HPDE6-E6E7 (cell line): Measurements from ENCODE around the gene NCR3LG1.

Experiments
- DNase-seq: peaks from one replicate; pipeline ENCODE4 v3.0.0; 2011; ENCODE audit warnings: missing footprints; ENCODE audit errors: extremely low spot score

The NCR3LG1 gene, protein sequence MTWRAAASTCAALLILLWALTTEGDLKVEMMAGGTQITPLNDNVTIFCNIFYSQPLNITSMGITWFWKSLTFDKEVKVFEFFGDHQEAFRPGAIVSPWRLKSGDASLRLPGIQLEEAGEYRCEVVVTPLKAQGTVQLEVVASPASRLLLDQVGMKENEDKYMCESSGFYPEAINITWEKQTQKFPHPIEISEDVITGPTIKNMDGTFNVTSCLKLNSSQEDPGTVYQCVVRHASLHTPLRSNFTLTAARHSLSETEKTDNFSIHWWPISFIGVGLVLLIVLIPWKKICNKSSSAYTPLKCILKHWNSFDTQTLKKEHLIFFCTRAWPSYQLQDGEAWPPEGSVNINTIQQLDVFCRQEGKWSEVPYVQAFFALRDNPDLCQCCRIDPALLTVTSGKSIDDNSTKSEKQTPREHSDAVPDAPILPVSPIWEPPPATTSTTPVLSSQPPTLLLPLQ

DNA sequence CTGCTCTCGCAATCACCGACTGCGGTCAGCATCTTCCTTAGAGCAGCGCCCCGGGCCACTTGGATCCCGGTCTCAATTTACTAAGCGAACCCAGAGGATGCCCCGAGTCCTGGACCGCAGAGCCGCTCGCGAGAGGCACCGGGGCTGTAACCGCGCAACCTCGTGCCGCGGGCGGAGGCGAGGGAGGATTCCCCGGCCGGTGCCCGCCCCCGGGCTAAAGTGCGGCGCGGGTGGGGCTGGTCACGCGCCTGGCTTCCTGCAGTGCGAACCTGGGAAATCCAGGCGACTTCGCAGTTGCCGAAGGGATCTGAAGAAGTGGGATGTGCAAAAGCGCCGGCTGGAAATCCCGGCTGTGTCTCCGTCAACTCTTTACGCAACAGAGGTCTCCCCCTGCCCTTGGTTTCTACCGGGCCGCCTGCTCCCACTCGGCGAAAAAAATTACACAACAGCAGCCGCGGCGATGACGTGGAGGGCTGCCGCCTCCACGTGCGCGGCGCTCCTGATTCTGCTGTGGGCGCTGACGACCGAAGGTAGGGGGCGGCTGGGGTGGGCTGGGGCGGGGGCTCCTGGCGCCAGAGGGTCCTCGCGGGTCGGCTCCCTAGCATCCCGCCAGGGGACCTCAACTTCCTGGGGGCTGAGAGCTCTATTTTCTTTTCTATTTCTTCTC is at the start of gene NCR3LG1:
NCR3LG1 (plus strand) TSS at position 291 of the 667 bp plus-strand sequence; CDS start at position 461, 170 bp downstream.
- peak; percentile 20 for DNase-seq

DNA sequence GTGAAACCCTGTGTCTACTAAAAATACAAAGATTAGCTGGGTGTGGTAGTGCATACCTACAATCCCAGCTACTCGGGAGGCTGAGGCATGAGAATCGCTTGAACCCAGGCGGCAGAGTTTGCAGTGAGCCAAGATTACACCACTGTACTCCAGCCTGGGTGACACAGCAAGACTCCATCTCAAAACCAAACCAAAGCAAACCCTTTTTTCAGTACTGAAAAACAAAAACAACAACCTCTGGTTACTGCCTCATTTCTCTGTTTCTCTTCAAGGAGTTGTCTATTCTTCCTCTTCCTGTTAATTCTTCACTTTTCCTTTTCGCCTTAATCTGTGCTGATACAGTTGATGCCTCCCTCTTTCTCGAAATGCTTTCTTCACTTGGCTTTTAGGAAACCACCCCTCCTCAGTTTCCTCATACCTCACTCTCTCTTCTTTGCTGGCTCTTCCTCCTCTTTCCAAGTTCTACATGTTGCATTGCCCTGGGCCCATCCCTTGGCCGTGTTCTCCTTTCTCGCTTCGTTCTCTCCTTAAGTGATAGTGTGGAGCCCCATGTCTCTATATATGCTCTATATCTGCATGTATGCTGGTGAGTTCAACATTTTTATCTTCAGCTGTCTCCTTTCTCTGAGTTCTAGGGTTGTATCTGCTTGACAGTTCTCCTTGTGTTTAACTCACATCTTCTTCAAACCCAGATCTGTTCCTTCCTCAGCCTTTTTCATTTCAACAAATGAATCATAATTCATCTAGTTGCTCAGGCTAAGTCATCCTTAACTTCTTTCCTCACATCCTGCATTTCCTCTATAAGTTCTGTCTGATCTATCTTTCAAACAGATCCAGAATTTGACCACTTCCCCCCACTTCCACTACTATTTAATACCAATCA is 38.0 kb upstream of the NCR3LG1 start:
- no peak for DNase-seq

DNA sequence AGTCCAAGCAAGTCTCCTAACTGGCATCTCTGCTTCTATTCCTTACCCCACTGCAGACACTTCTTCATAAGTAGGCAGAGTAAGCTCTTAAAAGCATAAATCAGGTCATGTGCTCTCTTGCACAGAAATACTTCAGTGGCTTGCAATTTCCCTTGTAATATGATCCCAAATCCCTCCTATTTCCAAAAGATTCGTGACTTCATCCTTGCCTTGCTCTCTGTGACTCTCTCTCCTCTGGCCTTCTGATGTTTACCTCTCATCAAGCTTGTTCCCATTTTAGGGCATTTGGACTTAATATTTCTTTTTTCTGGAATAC is 37.4 kb upstream of the NCR3LG1 start:
- peak; percentile 9 for DNase-seq

DNA sequence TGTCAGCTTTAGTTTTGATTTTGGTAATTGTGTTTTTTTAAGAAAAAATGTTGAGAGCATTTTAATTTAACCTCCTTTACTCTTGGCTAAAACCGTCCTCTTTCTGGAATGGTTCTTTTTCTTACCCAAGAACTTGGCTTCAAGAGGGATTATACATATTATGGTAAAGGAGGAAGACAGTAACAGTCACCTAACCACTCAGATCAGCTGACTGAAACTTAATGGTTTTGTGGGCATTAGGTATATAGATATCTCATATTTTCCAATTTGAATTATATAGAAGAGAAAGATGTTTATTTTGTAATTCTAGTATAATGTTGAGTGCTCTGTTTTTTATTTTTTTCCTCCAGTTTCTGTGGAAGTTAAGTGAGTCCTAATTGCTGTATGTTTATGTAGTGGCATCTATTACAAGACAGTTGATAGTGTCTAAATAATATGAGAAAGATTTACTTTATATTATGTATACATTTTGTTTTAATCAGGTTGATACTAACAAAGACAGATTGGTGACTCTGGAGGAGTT is 36.6 kb upstream of the NCR3LG1 start:
- DNase-seq: no peak

DNA sequence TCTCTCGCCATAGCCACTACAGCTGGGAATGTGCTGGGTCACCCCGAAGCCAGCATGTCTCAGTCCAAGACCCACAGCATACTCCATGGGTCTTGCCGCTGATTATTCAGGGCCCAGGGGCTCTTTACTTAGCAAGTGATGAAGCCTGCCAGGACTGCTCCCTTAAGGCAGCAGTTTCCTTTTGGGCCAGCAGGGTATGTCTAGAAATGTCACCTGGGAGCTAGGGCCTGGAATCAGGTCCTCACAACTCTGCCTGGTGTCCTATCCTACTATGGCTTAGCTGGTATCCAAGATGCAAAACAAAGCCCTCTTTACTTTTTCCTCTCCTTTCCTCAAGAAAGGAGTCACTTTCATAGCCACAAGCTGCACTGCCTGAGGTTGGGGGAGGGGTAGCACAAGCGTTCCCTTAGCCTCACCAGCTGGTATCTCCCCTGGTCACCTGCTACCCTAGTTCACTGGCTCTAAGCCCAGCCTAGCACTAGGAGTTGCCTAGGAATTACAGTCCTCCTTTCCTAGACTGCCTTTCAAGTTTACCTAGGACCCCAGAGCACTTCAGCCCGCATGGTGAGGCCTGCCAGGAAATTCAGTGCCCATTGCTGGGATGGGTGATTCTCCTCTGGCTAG is 22.6 kb upstream of the NCR3LG1 start:
- DNase-seq: no peak

DNA sequence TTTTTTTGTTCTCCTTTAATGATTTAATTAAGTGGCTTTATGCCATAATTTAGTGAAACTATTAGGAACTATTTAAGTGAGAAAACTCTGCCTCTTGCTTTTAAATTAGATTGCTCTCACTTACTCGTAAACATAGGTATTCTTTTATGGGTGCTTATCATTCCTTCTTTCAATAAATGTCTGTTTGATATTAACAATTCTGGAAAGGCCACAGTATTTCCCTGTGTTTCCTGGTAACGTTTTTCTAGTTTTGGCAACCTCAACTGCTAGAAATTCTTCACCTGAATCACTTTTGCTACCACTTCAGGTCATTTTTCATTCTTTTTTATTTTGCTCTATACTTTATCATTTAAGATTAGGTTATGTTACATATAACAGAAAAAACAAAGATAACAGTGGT is 19.9 kb upstream of the NCR3LG1 start:
- DNase-seq: no peak

DNA sequence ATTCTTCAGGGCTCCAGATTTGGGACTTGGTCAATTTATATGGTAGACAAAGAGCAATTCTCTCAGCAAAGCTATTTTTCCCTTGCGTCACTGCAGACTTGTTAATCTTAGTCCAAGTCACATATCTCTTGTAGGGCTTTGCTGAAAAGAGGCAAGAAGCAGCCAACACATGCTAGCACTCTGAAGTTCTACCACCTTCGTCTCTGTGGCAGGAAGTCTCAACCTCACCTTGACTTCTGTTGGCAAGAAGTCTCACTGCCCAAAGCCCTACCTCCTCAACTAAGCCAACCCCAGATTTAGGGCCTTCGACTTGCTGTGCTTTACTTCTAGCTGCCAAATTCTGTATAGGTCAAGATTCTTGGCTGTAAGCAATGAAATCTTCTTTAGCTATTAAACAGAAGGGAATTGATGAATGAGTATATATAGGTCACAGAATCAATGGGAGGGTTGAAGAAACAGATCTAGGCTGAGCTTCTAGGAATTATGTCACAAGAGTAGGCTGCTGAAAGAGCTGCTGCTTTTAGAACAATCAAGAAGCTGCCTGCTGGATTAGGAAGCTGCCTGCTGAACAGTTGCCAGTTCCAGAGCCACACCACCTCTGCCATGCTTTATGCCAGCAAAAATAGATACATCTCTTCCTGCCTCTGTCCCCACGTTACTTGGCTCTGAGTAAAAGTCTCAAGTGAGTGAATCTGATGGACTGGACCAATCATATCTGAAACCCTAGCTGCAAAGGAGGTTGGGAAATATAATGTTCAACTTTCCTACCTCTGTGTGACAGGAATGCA is 17.6 kb upstream of the NCR3LG1 start:
- no peak for DNase-seq

DNA sequence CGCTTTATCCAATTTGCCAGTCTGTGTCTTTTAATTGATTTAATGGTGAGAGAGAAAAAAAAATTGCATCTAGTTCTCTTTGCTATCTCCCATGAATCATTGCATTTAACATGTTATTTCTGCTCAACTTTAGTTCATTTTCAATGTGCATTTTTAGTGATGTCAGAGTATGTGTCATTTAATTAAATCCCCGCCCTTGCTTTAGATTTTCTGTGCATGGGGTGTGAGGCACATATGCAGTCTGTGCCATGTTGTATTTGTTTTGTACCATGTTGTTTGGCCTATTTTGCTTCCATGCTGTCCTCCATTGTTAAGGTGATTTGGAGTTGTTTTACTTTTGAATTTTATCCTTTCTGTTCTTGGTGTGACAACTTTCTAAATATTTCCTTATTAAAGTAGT is 8.3 kb upstream of the NCR3LG1 start:
- DNase-seq: no peak

DNA sequence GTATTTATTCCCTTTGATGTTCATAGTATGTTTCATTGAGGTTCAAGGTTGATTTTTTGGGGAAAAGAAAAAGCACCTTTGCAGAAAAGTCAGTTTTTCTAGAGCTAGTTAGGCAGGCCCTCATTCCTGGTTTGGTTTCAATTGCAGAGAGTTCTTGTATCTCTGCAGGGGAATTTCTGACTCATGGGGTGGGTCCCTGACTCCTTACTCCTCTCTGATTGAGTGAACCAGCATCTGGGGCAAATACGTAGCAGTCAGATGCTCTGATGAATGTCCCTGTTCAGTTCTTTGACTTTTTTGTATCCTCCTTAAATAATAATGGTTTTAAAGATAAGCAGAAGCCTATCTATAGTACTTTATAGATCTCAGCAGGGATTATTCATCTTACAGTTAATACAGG is 7.7 kb upstream of the NCR3LG1 start:
- peak; percentile 33 for DNase-seq

DNA sequence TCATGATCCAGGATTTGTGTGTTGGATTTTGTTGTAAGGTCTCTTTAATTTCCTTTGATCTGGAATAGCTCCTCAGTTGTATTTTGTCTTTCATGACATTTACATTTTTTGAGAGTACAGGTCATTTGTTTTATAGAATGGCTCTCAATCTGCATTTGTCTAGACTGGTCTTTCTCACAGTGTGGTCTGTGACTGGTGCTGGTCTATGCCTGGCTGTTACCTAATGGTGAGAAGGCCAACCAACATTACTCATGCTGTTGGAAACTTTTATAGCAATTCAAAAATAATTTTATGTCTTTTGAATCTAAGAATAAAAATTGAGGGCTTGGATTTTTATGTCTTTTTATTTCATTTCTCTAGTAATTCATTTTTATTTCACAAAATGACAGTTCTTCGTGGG is 3.9 kb upstream of the NCR3LG1 start:
- DNase-seq: no peak

DNA sequence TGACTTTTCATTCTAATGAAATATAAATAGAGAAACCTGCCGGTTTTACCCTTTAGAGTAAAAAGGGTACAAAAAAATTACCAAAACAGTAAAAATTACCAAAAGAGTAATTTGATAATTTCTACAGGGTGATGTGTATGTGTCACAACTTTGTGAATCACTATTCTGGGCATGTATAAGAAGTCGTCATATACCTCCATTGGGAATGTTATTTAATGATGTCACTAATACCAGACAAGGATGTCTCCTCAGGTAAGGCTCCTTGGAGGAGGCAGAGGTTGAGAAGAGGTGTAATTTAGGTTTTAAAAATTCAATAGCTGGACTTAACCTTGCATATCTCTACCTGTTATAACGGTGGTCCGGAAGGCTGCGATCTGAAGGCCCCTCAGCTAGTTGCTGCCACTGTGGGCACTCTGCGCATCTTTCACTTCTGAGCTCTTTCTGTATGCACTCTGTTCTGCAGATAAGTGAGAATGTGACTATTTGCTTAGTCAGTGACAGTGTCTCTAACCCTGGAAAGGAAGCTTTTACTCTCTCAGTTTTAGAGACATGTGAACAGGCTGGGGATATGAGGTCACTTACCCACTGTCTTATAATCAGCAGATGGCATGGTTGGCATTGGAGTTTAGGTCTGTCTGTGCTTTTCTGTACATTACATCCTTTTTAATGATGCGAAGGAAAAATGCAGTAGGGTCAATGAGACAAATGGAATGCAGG is 987 bp upstream of the NCR3LG1 start:
- DNase-seq: no peak

DNA sequence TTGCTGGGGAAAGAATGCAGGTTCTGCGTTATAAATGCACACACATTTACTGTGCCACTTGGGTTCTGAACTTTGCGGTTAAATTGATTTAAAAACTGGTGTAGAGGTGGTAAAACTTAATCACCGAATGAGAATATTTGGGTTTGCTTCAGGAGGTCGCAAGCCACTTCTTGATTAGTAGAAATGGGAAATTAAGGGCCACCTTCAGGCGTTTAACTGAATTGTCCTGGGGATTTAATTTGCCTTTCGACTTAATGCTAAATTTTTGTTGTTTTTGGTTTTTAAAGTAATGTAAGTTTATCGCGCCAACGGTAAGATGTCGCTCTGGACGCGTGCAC is 459 bp upstream of the NCR3LG1 start:
- no peak for DNase-seq

DNA sequence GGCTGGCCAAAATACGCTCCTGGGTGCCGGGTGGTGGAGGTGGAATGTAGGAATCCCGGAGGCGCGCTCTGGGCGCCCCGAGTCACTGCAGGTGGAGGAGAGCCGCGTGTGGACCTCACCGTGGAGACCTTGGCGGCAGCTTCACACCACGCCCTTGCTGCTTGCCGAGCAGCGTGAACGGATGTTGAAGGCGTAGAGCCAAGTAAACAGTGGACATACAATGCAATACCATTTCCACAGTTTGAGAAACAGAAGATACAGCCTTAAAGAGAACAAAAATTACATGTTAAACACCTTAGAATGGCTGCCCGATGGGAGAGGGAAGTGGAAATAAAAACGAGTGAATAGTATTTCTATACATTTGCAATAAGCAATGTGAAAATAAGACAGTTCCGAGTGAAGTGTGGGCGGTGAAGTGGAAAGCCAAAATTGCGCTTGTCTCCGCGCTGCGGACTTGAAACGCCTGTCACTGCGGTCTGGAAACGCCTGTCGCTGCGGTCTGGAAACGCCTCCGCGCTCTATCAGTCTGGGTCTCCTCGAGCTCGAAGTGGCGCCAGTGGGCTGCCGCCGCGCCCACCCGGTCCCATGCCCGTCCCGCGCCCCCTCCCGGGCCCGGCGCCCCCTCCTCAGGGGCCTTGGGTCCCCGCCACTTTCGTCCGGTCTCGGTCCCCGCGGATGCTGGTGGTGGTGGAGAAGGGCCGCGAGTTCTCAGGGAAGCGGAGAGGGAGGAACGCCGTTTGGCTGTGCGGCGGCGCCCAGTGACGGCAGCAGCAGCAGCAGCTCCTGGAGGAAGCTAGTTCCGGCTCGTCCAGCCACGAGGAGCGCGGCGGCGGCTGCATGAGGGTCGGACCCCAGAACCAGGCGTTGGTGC is 1.6 kb downstream of the NCR3LG1 start:
- peak; percentile 33 for DNase-seq

DNA sequence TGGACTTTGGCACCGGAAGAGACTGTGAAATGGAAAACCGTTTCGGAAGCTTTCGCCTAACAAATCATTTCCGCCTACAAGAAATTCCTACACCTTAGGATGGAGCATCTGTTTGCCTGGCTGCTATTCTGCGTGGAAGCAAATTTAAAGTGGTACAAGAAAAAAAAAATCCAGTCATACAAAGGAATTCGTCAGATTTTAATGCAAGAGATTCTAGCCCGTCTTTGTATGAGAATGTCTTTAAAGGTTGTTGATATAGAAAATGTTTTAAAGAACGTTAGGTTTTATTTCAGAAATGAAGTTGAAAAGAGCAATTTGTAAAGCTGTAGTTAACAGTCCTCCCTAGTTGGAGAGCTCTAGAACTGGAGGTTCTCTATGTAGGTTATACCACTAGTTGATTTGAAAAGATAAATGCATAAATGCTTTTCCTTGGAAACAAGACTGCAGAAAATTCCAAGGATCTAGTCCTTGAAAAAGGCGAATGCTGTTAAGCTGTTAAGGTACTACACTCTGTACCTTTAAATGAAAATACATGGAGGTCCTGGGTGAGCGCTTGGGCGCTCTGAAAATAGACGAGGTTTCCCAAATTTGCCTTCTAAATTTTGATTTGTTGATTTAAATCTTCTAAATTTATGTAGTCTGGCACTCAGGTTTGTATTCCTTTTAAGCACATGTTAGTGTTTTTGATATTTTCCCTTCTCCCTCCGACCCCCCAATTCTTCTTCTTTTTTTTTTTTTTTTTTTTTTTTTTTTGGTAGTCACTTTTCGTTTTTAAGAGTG is 2.4 kb downstream of the NCR3LG1 start:
- DNase-seq: no peak

DNA sequence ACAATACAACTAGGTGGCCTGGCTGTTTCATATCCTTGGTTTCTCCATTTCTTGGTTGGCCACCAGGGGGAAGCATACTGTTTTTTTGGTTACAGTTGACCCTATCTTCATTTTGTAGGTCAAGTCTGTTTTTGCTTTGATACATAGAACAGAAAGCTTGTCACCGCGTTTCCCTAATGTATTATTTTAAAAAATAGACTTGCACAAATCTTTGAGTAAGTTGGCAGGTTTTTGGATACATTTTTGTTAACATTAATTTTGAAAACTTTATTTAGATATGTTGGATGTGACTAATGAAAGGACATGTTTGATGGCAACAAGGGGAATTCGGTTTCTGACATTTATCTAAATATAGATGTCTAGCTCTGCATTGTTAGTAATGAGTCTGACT is 3.0 kb downstream of the NCR3LG1 start:
- DNase-seq: peak; percentile 37

DNA sequence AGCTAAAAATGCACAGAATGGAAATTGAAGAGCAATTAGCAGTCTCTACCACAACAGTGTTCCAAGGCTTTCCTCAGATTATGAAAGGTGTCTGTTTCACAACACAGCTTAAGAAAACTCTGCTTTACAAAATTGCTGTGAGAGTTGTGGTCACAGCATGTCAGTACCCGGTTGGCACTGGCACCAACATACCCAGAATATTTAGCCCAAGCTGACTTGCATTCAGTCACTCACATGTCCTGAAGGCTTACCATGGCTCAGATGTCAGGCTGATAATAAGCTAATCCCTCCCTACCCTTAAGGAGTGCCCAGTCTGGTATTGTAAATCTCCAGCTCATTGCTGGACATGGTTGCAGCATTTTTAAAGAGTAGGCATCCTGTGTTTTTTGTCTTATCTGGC is 14.9 kb downstream of the NCR3LG1 start:
- DNase-seq: no peak

DNA sequence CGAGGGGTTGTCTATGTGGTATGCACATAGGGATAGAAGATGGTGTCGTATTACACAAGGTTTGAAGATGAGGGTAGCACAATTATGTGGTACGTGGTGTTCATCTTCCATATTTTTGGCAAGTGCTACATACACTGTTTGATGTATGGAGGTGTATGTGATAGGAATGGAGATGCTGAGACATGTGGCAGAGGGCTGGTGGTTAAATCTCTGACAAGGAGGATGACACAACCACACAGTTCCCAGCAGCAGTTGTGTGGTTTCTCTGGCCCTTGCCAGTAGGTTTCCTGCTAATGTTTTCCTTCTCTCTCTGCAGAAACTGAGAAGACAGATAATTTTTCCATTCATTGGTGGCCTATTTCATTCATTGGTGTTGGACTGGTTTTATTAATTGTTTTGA is 17.0 kb downstream of the NCR3LG1 start:
- DNase-seq: no peak

DNA sequence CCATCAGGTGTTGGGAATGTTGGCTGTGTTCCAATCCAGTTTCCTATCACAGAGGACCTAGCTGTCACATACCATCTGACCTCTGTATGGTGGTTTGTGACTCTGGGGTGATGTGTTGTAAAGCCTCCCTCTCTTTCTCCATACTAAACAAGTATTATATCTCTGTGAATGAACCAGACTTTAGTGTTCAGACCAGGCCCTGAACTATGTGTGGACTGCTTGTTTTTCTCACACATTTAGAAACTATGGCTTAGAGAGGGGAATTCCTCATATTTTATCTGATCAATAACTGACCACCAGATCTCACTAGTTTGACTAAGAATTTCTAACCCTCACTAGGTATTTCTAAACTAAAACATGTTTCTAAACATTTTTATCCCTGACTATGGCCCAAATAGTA is 17.5 kb downstream of the NCR3LG1 start:
- no peak for DNase-seq
